ENCODE data around the gene HOTAIR.

HOTAIR gene

DNA sequence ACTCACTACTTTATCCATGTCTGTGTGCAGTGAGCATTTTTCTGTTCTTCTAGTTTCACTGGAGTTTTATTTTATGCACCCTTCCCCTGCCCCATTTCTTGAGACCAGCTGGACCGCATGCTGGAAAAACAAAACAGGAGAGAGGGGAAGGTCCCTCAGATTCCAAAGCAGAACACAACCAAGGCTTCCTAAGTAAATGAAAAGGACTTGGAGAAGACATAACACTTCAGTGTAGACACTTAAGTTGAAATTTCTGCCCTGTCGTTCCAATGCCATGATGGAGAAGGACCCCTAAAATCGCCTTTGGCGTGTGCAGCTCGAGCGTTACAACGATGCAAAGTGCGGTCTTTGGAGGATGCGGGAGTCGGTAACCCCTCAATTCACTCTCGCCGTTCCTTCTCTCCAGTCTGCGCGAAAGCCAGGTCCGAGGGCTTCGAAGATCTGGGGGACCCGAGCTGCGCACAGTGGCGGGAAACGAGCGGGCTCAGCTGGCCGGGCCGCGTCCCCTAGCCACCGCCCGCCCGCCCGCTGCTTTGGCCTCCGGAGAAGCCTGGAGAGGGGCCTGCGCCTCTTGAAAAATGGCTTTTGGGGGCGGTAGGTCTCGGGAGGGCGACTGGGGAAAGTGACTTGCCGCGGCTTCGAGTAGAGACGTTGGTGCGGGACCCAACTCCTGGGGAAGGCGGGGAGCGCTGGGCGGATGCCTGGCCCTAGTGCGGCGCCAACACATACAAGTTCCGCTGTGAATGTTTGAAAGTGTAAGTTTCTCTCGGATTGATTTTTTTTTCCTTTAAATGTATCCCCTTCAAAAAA is 47.3 kb downstream of the HOTAIR start:
- DNase-seq (ENCODE audit: low spot score): no peak

DNA sequence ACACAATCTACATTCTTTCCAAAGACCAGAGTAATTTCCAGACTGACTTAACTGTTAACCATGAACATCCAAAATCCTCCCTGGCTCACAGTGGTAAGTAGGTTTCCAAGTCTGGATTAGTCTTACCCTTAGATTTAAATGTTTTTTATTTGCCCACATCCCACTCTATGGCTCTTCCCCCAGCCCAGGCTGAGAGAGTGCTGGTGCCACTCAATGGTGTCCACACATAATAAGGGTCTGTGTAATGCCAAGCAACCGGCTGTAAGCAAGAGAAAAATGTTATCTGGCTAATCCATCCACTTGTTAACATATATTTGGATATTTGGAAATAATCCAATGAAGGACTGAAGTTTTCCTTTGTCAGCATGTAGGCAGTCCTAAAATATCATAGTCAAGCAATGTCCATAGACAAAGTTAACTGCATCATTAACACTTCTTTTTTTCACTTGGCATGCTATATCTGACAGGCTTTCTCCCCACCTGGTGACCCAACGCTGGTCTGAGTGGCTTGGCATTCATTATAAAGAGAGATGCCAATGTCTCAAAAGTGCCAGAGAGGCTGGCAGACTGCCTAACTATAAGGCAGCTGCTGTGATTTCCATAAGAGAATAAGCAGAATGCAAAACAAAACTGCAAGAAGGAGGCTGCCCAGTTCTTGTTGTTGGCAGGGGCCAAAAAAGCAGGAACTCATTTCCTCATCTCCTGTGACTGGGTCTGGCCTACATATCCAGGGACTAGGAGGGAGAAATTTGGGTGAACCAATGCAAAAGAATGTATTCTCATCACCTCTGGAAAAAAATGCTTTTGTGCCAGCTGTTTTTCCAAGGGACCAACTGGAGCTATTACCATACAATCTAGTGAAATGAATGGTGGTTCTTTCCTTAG is 50.0 kb downstream of the HOTAIR start:
- no peak for DNase-seq (ENCODE audit: low spot score)

GRCh38 chr12:53916788-53917655 is 57.7 kb downstream of the HOTAIR start:
- DNase-seq (ENCODE audit: low spot score): no peak
